Measurements from ENCODE around the gene SFTPA1. TPM values are rescaled to one million over a fixed set of nuclear protein-coding genes. Genes with fewer than 3 reads are reported as not detected.

Gene SFTPA1
- total RNA-seq, 1 experiment from 2014 or later: not detected

DNA sequence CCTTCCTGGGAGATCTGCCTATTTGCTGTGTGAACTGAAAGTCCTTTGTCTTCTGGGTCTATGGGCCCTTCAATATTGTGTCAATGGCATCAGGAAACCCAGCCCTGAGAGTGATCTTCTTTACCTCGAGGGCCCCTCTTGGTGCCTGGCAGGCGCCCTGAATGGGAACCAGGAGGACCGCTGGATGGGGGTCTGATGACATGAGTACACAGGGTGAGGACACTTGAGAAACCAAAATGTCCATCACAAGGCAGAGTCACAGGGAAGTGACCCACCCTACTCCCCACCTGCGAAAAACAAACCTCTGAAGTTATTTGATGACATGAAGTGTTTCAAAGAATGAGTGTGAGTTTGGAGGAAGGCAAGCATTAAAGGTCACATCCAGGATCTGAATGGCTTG is 17.3 kb downstream of the SFTPA1 start:
- Histone ChIP-seq H3T11ph (ENCODE audit: low read length) (no peak overlapping the region), H3K79me2 (ENCODE audit: insufficient read depth, low read length) (no peaks in the 10 kb centered on the region)
- no peak overlapping the region for H3K27ac Mint-ChIP-seq

More for the DNA sequence above, 17.3 kb downstream of the SFTPA1 start:
- Mint-ChIP-seq H3K36me3 (ENCODE audit: insufficient read depth in 1 of 3, low read depth in 3 of 3) (no peaks in the 10 kb centered on the region), H3K4me1 (no peaks in the 10 kb centered on the region; a peak in 1 of 4 replicates), H3K9me3 (peaks cover 0 to 1% of the 10 kb centered on the region in 2 experiments; a peak in 1 of 5 replicates), H3K27me3 (ENCODE audit: low read depth) (peaks cover 4% of the 10 kb centered on the region), H3K4me3 (no peak overlapping the region)
- Histone ChIP-seq H2AFZ (ENCODE audit: low read length) (no peak overlapping the region), H4K20me1 (ENCODE audit: control insufficient read depth, insufficient read depth, insufficient read length) (no peaks in the 10 kb centered on the region), H4K5ac (ENCODE audit: insufficient read length, low read depth, low read length) (no peak overlapping the region), H3K23me2 (ENCODE audit: insufficient read length, low read depth, low read length, poor library complexity, severe bottlenecking) (no peaks in the 10 kb centered on the region), H3K4me2 (ENCODE audit: insufficient read depth, insufficient read length, low read length) (no peak overlapping the region), H3K14ac (ENCODE audit: insufficient read depth, low read length) (no peak overlapping the region), H2AK5ac (ENCODE audit: insufficient read length, low read length) (no peak overlapping the region), H4K91ac (ENCODE audit: insufficient read length, low read depth, low read length) (no peak overlapping the region), H2BK120ac (ENCODE audit: low read depth, low read length, poor library complexity, severe bottlenecking) (no peak overlapping the region), H3K4ac (ENCODE audit: low read depth, low read length) (no peak overlapping the region), H3K9ac (ENCODE audit: extremely low read depth, insufficient read length, low read length) (no peak overlapping the region), H3K18ac (ENCODE audit: insufficient read length, low read depth, low read length) (no peak overlapping the region), H3K4me1 (ENCODE audit: insufficient read depth, low read length) (no peaks in the 10 kb centered on the region), H3K27me3 (ENCODE audit: insufficient read depth, low read length) (no peaks in the 10 kb centered on the region), H2BK15ac (ENCODE audit: low read depth, low read length) (no peak overlapping the region), H2BK5ac (ENCODE audit: insufficient read length, low read length) (no peak overlapping the region), H3K9me3 (ENCODE audit: control insufficient read depth, low read depth, low read length) (no peaks in the 10 kb centered on the region), H3K79me1 (ENCODE audit: insufficient read depth, low read depth, low read length, poor library complexity, severe bottlenecking) (no peaks in the 10 kb centered on the region), H3K23ac (ENCODE audit: insufficient read length, low read depth, low read length) (no peak overlapping the region), H3K56ac (ENCODE audit: insufficient read length, low read depth, low read length) (no peak overlapping the region), H4K8ac (replicated peaks; ENCODE audit: insufficient read length, low read depth, low read length) (no peak overlapping the region), H2BK20ac (ENCODE audit: low read depth, low read length, poor library complexity, severe bottlenecking) (no peak overlapping the region), H2BK12ac (ENCODE audit: insufficient read length, low read depth, low read length) (no peak overlapping the region), H3K27ac (ENCODE audit: insufficient read length, low read depth, low read length) (no peak overlapping the region)
- TF ChIP-seq, protein P1, sequence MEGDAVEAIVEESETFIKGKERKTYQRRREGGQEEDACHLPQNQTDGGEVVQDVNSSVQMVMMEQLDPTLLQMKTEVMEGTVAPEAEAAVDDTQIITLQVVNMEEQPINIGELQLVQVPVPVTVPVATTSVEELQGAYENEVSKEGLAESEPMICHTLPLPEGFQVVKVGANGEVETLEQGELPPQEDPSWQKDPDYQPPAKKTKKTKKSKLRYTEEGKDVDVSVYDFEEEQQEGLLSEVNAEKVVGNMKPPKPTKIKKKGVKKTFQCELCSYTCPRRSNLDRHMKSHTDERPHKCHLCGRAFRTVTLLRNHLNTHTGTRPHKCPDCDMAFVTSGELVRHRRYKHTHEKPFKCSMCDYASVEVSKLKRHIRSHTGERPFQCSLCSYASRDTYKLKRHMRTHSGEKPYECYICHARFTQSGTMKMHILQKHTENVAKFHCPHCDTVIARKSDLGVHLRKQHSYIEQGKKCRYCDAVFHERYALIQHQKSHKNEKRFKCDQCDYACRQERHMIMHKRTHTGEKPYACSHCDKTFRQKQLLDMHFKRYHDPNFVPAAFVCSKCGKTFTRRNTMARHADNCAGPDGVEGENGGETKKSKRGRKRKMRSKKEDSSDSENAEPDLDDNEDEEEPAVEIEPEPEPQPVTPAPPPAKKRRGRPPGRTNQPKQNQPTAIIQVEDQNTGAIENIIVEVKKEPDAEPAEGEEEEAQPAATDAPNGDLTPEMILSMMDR (conservative IDR thresholded peaks at IDR 0.05): no peak
- no CpG with 5 or more reads among the region's 4 CpGs for WGBS (ENCODE audit: extremely low coverage, insufficient read length, low lambda C conversion rate)
- no peak for DNase-seq
